Muscle of leg (tissue), 11 donors: ENCODE data around the gene RFC2. TPM values are rescaled to one million over a fixed set of nuclear protein-coding genes. Genes with fewer than 3 reads are reported as not detected.
"Not testable (repeated sequence)": the region's sequence is repeated elsewhere in the genome, so short reads cannot be mapped to it uniquely, and the experiment has no call there.

Source experiments
- DNase-seq: peaks from one replicate; pipeline ENCODE4 v3.0.0; 2013
- H3K27ac ChIP-seq: one replicate; pipeline ENCODE4 v1.5.1; 2013; ENCODE audit warnings: mild to moderate bottlenecking, low read length, control low read depth
- H3K27me3 ChIP-seq: one replicate; pipeline ENCODE4 v1.6.1; 2013; ENCODE audit warnings: low read length; ENCODE audit not compliant: control insufficient read depth, insufficient read depth
- H3K36me3 ChIP-seq: one replicate; pipeline ENCODE4 v1.6.1; 2013; ENCODE audit warnings: low read length; ENCODE audit not compliant: control insufficient read depth, insufficient read depth
- H3K4me1 ChIP-seq: one replicate; pipeline ENCODE4 v1.6.1; 2013; ENCODE audit warnings: low read length; ENCODE audit not compliant: control insufficient read depth, insufficient read depth
- H3K4me3 ChIP-seq: one replicate; pipeline ENCODE4 v1.5.1; 2013; ENCODE audit warnings: low read length, control low read depth
- H3K9me3 ChIP-seq: replicated peaks from 2 replicates; pipeline ENCODE4 v1.6.1; 2013; ENCODE audit warnings: low read depth, low read length; ENCODE audit not compliant: control insufficient read depth
- WGBS: methylation state at CpG from one replicate; pipeline ENCODE4 v1.1.5; 2013; ENCODE audit warnings: missing lambda C conversion rate; ENCODE audit not compliant: insufficient coverage; 5-methylcytosine and 5-hydroxymethylcytosine counted together
- polyA plus RNA-seq, 8 donors: library from polyadenylated mRNA; unstranded; fragments of 120-200 nt; gene quantifications; one replicate each; pipeline versions ENCODE4 v1.2.1 to v1.2.3, GENCODE V29; 2013; ENCODE audit warnings: inconsistent platforms in 1 of 8, low replicate concordance in 1 of 8; ENCODE audit not compliant: insufficient read length in 8 of 8, insufficient read depth in 1 of 8
- total RNA-seq: library from RNA; stranded (reverse); fragments of 120-200 nt; gene quantifications from one replicate; pipeline ENCODE4 v1.2.4, GENCODE V29; 2013

Gene RFC2
- total and polyA plus RNA-seq, 9 donors, result 27.5 to 39.5 (median 38.0) TPM

DNA sequence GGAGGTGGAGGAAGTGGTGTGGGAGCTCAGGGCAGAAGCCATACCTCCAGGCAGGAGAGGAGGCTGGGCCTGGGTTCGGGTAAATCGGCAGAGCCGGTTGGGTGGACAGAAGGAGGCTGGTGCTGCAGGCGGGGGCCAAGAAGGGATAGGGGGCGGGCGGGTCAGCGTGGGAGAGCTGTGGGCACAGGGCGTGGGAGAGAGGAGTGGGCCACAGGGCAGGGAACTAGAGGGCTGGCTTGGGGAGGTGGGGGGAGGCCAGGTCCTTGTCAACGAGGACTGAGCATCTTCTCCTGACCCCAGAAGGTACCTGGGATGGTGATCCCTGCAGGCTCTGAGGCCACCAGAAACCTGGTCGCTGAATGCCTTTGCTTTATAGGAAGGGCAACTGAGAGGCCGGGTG lies 32.5 kb downstream of the RFC2 start:
- H3K27ac ChIP-seq, result no peak overlapping the region
- DNase-seq, result no peak
- no peaks in the 10 kb centered on the region for H3K9me3 ChIP-seq
- no peaks in the 10 kb centered on the region for H3K27me3 ChIP-seq
- H3K36me3 ChIP-seq, result peaks cover 14% of the 10 kb centered on the region
- no peaks in the 10 kb centered on the region for H3K4me1 ChIP-seq
- WGBS, result 87% methylated on average over 8 of the region's 11 CpGs
- H3K4me3 ChIP-seq, result no peak overlapping the region

DNA sequence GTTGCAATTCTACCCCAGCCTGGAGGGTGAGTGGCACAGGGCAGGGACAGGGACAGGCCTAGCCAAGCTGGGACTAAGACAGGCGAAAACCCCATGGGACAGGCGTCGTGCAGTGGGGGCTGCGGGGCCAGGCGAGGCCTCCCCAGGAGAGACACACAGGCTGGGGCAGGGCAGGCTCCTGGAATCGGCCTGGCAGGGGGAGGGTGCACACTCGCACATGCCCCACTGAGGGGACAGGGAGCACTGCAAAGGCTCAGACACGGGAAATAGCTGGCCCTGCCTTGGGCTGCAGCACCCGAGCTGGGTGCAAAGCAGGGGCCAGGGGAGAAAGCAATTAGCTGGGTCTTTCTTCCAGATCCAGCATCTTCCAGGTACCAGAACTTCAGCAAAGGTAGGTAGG lies 34.0 kb downstream of the RFC2 start:
- Histone ChIP-seq H3K27me3 (no peaks in the 10 kb centered on the region), H3K4me3 (no peak overlapping the region), H3K27ac (no peak overlapping the region), H3K4me1 (no peaks in the 10 kb centered on the region), H3K9me3 (no peaks in the 10 kb centered on the region), H3K36me3 (peaks cover 5% of the 10 kb centered on the region)
- 52% methylated on average over 9 of the region's 9 CpGs for WGBS
- DNase-seq, result no peak

DNA sequence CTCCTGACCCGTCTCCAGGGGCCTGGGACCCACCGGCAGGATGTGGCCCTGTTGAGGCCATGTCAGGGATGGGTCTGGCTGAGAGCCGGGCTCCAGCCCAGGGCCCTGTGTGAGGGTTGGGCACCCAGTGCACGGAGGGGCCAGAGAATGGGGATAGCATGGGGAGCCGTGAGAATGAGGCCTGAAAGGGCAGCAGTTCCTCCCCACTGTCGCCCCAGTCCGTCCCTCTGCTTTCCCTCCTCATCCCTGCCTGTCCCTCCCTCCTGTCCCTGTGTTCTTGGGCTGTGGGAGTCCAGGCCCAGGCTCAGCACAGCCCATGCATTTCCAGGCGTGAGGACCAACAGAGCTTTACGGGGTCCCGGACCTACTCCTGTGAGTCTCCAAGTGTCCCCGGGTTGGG lies 34.8 kb downstream of the RFC2 start:
- Histone ChIP-seq H3K4me3 (no peak overlapping the region), H3K4me1 (no peaks in the 10 kb centered on the region), H3K36me3 (peaks cover 5% of the 10 kb centered on the region), H3K27ac (no peak overlapping the region), H3K9me3 (no peaks in the 10 kb centered on the region), H3K27me3 (no peaks in the 10 kb centered on the region)
- DNase-seq, result no peak
- 66% methylated on average over 6 of the region's 11 CpGs for WGBS

DNA sequence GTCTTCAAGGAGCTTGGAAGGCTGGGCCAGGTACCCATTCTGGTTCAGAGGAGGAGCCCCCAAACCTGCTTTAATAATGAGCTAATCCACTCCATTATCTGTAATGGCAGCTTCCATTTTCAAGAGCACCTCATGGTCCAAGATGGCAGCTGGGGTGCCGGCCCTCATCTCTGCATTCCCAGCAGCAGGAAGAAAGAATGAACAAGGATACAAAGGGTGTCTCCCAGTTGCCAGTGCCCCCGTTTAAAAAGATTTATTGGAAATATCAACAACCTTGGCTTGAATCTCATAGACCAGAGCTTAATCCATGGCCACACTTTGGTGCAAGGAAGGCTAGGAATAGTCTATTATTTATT lies 35.9 kb downstream of the RFC2 start:
- DNase-seq, result no peak
- 80% methylated on average over 1 of the region's 2 CpGs for WGBS
- H3K4me1 ChIP-seq, result no peaks in the 10 kb centered on the region
- no peak overlapping the region for H3K4me3 ChIP-seq
- H3K27me3 ChIP-seq, result no peaks in the 10 kb centered on the region
- no peak overlapping the region for H3K27ac ChIP-seq
- H3K9me3 ChIP-seq, result no peaks in the 10 kb centered on the region
- peaks cover 5% of the 10 kb centered on the region for H3K36me3 ChIP-seq

DNA sequence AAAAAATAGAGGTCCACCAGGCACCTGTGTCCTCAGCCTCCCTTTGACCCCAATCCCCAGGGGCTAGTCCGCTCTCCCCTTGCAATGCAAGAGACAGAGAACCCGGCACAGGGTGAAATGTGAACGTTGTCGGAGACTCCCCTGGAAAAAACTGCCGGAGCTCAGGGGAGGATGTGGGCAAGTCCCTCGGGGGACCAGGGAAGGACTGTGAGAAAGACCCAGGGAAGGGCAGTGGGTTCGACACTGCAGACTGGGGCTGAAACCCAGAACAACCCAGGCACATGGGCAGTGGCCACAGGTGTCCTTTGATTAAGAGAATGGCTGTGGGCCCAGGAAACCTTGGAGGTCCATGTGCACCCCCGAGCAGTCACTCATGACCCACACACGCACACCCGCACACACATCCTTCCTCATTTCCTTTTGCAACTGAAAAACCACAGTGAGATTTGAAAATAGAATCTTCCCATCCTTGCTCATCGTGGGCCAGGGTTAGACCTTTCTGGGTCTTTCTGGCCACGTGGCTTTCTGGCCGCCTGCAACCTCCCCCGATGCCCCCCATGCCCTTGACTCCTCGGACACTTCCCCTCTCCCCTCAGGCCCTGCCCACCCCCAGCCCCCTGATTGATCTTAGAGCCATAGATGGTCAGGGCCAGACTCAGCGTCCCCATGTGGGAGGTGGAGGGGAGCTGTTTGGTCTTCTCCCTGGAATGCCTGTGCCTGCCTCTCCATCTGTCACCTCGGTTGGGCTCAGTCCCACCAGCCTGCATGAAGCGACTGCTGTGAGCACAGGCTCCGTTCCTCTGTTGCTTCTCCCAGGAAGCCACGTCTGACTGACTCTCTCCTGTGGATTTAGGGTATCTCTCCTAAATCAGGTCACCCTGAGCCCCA lies 36.5 kb downstream of the RFC2 start:
- Histone ChIP-seq H3K4me3 (no peak overlapping the region), H3K27me3 (no peaks in the 10 kb centered on the region), H3K4me1 (no peaks in the 10 kb centered on the region), H3K27ac (no peak overlapping the region), H3K36me3 (no peaks in the 10 kb centered on the region), H3K9me3 (no peaks in the 10 kb centered on the region)
- DNase-seq, result peak; percentile 54
- 52% methylated on average over 14 of the region's 20 CpGs for WGBS

DNA sequence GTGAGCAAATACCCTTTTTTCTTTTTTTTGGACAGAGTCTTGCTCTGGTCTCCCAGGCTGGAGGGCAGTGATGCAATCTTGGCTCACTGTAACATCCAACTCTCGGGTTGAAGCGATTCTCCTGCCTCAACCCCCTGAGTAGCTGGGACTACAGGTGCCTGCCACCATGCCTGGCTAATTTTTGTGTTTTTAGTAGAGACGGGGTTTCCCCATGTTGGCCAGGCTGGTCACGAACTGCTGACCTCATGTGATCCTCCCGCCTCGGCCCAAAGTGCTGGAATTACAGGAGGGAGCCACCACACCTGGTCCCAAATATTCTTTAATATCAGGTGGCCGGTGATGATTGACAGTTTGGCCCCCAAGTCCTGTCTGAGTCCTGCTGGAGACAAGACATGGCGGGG lies 37.8 kb downstream of the RFC2 start:
- no peak for DNase-seq
- Histone ChIP-seq H3K36me3 (no peaks in the 10 kb centered on the region), H3K4me3 (no peak overlapping the region), H3K27me3 (no peaks in the 10 kb centered on the region), H3K4me1 (no peaks in the 10 kb centered on the region), H3K9me3 (no peaks in the 10 kb centered on the region), H3K27ac (no peak overlapping the region)
- WGBS, result 48% methylated on average over 6 of the region's 8 CpGs

DNA sequence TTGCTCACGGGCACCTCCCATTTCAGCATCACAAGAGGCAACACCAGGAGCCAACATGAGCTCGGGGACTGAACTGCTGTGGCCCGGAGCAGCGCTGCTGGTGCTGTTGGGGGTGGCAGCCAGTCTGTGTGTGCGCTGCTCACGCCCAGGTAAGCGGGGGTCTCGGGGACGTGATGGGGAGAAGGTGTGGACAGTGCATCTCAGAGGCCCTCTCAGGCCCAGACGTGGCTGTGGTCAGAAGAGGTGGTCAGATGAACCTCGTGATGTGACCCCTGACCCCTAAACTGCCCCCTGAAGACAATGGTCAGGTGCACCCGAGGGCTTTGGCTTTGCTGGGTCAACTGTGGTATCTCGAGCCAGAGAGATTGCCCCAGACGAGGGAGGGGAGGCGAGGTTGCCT lies 38.3 kb downstream of the RFC2 start:
- Histone ChIP-seq H3K27ac (no peak overlapping the region), H3K4me3 (no peak overlapping the region), H3K27me3 (no peaks in the 10 kb centered on the region), H3K9me3 (no peaks in the 10 kb centered on the region), H3K36me3 (no peaks in the 10 kb centered on the region), H3K4me1 (no peaks in the 10 kb centered on the region)
- no peak for DNase-seq
- WGBS, result 73% methylated on average over 9 of the region's 15 CpGs

DNA sequence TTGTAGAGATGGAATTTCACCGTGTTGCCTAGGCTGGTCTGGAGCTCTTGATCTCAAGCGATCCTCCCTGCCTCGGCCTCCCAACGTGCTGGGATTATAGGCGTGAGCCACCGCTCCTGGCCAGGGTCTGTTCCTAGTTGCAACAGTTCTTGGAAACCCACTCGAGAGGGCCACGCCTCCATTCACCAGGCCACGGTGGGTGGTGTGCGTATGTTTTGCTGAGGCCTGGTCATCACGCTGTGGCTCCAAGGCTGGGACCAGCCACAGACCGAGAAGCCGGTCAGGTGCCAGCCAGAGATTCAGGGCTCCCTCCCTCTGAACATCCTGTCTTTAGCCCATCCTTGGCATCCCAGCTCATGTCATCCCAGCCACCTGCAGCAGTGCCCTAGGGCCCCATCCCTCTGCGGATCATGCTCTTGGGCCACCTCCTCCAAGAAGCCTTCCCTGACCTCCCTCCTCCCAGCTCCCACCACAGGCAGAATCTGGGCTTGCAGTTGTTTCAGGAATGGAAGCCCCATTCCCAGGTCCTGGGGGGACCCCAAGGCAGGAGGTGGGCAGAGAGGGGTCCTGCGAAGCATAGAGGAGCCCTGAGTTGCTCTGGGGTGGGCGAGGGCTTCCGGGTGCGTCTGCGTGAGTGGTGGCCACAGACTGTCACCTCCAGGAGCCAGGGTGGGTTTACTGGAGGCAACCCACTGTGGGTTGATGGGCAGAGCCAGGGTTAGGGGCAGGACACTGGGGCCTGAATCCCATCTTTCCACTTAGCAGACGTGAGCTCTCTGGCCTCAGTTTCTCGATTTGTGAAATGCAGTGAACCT lies 39.2 kb downstream of the RFC2 start:
- H3K4me3 ChIP-seq, result no peak overlapping the region
- no peak overlapping the region for H3K27ac ChIP-seq
- DNase-seq, result no peak
- H3K27me3 ChIP-seq, result no peaks in the 10 kb centered on the region
- no peaks in the 10 kb centered on the region for H3K36me3 ChIP-seq
- no peaks in the 10 kb centered on the region for H3K4me1 ChIP-seq
- no peaks in the 10 kb centered on the region for H3K9me3 ChIP-seq
- WGBS, result 84% methylated on average over 17 of the region's 21 CpGs

DNA sequence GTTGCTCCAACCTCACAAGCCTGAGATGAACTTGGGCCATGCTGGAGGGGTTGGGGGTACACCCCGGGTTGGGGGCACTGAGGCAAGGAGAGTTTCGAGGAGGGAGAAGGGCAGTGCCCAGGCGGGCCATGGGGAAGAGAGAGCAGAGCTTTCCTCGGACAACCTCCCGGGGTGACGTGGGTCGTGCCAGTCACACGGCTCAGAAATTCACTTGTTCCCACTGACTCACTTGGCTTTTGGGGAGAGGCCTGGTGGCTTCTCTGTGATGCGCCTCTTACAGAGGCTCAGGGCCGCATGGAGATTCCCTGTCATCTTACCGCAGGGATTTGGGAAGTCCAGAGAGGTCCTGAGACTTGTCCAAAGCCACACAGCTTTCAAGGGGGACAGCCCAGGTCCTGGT lies 41.5 kb downstream of the RFC2 start:
- Histone ChIP-seq H3K4me3 (no peak overlapping the region), H3K27ac (no peak overlapping the region), H3K4me1 (no peaks in the 10 kb centered on the region), H3K27me3 (peaks cover 1% of the 10 kb centered on the region), H3K36me3 (no peaks in the 10 kb centered on the region), H3K9me3 (no peaks in the 10 kb centered on the region)
- no peak for DNase-seq
- 90% methylated on average over 11 of the region's 11 CpGs for WGBS

DNA sequence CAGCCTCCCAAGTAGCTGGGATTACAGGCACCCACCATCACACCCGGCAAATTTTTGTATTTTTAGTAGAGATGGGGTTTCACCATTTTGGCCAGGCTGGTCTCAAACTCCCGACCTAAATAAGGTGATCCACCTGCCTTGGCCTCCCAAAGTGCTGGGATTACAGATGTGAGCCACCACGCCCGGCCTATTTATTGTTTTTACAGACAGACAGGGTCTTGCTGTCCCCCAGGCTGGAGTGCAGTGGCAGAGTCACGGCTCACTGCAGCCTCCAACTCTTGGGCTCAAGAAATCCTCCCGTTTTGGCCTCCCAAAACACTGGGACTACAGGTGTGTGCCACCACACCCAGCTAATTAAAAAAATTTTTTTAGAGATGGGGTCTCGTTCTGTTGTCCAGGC lies 46.0 kb downstream of the RFC2 start:
- H3K9me3 ChIP-seq, H3K27me3 ChIP-seq, H3K4me3 ChIP-seq, H3K4me1 ChIP-seq, DNase-seq, H3K36me3 ChIP-seq, H3K27ac ChIP-seq: not testable (repeated sequence)
- WGBS, result 60% methylated on average over 2 of the region's 7 CpGs
